ENCODE measurements around the gene MR1.
A peak's percentile ranks its signal among the peaks of the same experiment; 100 is the strongest.
"Not testable (repeated sequence)": the region's sequence is repeated elsewhere in the genome, so short reads cannot be mapped to it uniquely, and the experiment has no call there.

Gene MR1

DNA sequence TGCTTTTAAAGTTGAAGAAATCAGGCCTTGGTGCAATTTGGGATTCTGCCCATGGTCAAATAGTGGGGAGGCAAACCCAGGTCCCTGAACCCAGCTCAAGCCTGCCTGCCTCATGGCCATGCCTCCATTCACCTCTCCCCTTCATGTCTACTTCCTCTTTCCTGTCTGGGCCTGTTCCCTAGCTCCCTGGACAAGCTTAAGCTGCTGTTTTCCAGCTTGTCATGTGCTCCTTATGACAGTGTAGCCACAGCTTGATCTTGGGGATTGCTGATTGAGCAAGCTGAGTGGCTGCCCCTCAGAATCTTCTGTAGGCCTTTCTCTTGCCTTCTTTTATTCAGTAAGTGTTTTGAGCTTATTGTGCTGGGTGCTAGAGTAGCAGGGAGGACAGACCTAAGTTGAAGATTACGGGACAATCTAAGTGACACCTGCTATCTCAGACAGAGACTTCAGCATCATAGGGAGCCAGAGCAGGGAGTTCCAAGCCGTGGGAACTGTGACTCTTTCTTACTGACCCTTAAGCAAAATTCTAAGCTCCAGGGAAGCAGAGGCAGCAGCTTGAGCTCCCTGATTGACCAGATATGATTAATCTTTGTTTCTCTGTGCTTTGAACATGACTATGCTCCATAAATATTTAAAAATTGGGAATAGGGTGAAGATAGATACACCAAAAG lies 520 bp upstream of the MR1 start:
- no peaks in the 10 kb centered on the region for H3K9me3 ChIP-seq (ENCODE audit: control insufficient read depth, low read length)
- peak; percentile 62 for DNase-seq (ENCODE audit: low read depth)
- no peaks in the 10 kb centered on the region for H3K27me3 ChIP-seq (replicated peaks; ENCODE audit: control insufficient read depth, insufficient read depth, low read length)
- H3K36me3 ChIP-seq (ENCODE audit: control insufficient read depth, insufficient read depth, low read length, severe bottlenecking) = no peaks in the 10 kb centered on the region
- H3K4me3 ChIP-seq (ENCODE audit: low read length) = peak overlapping the region; percentile 87
- peaks cover 23% of the 10 kb centered on the region for H3K4me1 ChIP-seq (ENCODE audit: control insufficient read depth, insufficient read depth, low read length)
- peak overlapping the region; percentile 87 for H3K9ac ChIP-seq (ENCODE audit: low read length)

DNA sequence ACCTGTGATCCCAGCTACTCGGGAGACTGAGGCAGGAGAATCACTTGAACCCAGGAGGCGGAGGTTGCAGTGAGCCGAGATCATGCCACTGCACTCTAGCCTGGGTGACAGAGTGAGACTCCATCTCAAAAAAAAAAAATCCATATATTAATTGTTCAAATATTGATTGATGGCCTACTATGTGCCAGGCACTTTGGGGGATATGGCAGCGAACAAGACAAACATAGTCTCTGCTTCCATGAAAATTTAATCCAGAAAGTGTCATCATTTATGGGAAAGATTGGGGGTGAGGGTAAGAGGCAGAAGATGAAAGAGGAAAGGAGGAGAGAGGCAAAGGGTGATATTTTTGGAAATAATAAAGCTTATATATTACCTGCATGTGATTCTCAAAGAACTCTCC lies 1.4 kb downstream of the MR1 start:
- H3K27me3 ChIP-seq (replicated peaks; ENCODE audit: control insufficient read depth, insufficient read depth, low read length); H3K36me3 ChIP-seq (ENCODE audit: control insufficient read depth, insufficient read depth, low read length, severe bottlenecking); H3K9me3 ChIP-seq (ENCODE audit: control insufficient read depth, low read length); H3K9ac ChIP-seq (ENCODE audit: low read length); DNase-seq (ENCODE audit: low read depth); H3K4me3 ChIP-seq (ENCODE audit: low read length): not testable (repeated sequence)
- H3K4me1 ChIP-seq (ENCODE audit: control insufficient read depth, insufficient read depth, low read length) = peaks cover 23% of the 10 kb centered on the region

DNA sequence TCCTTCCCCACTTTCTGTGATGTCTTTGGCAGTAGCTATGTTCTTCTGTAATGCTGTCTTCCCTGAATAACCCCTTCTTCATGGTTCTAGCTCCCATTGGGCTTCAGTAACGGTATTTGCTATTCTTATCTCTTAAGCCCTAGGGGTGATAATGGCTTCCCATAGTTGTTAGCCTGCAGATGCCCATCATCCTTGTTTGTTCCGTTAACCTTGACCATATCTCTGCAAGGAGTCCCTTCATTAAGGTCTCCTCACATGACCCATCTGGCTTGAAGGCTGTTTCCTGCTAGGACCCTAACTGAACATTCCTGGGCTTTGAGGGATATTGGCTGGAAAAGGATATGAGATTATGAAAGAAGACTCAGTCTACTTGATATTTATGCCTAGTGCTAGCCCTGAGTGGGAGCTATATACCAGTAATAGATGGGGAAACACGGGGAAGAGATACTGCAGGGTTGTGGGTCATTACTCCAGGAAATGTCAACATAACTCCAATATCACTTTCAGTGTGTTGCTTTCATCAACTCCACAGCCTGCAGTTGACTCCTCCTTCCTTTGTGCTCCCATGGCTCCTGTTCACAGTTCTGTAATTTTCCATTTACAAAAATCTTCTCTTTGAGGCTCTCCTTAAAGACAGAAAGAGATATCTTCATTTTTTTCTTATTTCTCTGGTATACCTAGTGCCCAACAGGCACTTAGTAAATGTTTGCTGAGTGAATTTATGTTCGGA lies 2.5 kb downstream of the MR1 start:
- Histone ChIP-seq H3K4me3 (ENCODE audit: low read length) (no peak overlapping the region), H3K36me3 (ENCODE audit: control insufficient read depth, insufficient read depth, low read length, severe bottlenecking) (peaks cover 2% of the 10 kb centered on the region)
- DNase-seq (ENCODE audit: low read depth) = no peak

DNA sequence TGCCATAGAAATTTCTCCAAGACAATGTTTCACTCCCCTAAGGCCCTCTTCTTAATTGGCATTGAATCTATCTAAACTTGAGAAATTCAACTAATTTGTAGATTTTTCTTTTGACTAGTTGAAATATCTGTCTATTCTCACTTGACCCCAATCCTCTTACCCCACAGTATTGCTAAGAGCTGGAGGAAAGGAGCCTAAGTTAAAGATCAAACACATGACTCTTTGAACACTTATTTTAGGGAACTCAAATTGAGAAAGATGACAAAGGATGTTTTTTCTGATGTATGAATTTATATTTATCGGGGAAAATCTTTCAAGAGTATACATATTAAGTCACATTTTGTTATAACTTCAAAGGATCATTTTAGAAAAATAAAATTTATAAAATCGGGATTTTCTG lies 3.6 kb downstream of the MR1 start:
- DNase-seq (ENCODE audit: low read depth) = no peak
- no peak overlapping the region for H3K4me3 ChIP-seq (ENCODE audit: low read length)
- peaks cover 19% of the 10 kb centered on the region for H3K4me1 ChIP-seq (ENCODE audit: control insufficient read depth, insufficient read depth, low read length)
- H3K9ac ChIP-seq (ENCODE audit: low read length) = no peak overlapping the region
- peaks cover 2% of the 10 kb centered on the region for H3K36me3 ChIP-seq (ENCODE audit: control insufficient read depth, insufficient read depth, low read length, severe bottlenecking)
- no peaks in the 10 kb centered on the region for H3K9me3 ChIP-seq (ENCODE audit: control insufficient read depth, low read length)
- H3K27me3 ChIP-seq (replicated peaks; ENCODE audit: control insufficient read depth, insufficient read depth, low read length) = no peaks in the 10 kb centered on the region

More for the DNA sequence above, 2.5 kb downstream of the MR1 start:
- Histone ChIP-seq H3K9me3 (ENCODE audit: control insufficient read depth, low read length) (no peaks in the 10 kb centered on the region), H3K27me3 (replicated peaks; ENCODE audit: control insufficient read depth, insufficient read depth, low read length) (no peaks in the 10 kb centered on the region), H3K9ac (ENCODE audit: low read length) (no peak overlapping the region), H3K4me1 (ENCODE audit: control insufficient read depth, insufficient read depth, low read length) (peaks cover 23% of the 10 kb centered on the region)

DNA sequence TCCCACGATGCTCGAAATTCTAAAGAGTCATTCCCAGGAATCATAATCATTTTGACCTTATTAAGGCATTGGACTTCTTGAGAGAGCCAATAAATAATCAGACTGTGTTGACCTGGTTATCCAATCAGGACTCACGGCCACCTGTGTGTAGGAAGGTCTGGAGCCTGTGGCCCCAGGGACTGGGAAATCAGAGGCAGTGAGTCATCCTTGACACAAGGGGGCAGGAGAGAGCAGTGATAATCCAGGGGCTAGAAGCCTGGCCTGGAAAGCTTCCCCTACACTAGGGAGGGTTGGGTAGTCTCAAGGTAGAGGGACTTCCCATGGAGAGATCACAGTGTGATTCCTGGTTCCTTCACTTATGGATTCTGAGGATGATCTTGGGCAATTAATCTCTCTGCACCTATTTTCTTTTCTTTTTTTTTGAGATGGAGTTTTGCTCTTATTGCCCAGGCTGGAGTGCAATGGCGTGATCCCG lies 4.7 kb downstream of the MR1 start:
- H3K4me1 ChIP-seq (ENCODE audit: control insufficient read depth, insufficient read depth, low read length) = peaks cover 11% of the 10 kb centered on the region
- DNase-seq (ENCODE audit: low read depth) = peak; percentile 78
- H3K27me3 ChIP-seq (replicated peaks; ENCODE audit: control insufficient read depth, insufficient read depth, low read length) = no peaks in the 10 kb centered on the region
- H3K9me3 ChIP-seq (ENCODE audit: control insufficient read depth, low read length) = no peaks in the 10 kb centered on the region
- H3K9ac ChIP-seq (ENCODE audit: low read length) = no peak overlapping the region
- peaks cover 4% of the 10 kb centered on the region for H3K36me3 ChIP-seq (ENCODE audit: control insufficient read depth, insufficient read depth, low read length, severe bottlenecking)
- H3K4me3 ChIP-seq (ENCODE audit: low read length) = no peak overlapping the region

DNA sequence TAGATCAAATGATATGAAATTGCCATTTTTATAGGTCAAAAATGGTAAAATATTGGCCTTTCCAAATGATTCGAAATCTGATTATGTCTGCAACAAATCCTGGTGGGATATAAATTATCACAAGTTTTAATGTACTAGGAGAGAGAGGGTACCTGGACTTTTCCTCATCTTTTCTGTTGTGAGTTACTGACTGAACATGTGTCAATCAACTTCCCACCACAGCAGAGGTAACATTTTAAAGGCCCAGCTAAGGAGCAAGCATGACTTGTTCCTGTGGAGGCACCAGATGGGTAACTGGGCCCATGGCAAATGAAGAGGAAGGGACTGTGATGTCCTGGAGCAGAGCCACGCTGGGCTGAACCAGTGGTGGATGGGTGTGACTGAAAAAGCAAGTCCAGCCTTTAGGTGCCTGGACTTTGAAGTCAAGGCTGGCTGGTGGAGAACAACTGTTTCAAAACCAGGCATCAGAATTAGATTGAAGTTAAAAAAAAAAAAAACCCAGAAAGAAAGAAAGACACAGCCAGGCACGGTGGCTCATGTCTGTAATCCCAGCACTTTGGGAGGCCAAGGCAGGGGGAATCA lies 6.6 kb downstream of the MR1 start:
- no peak overlapping the region for H3K9ac ChIP-seq (ENCODE audit: low read length)
- H3K4me1 ChIP-seq (ENCODE audit: control insufficient read depth, insufficient read depth, low read length) = peaks cover 2% of the 10 kb centered on the region
- H3K36me3 ChIP-seq (ENCODE audit: control insufficient read depth, insufficient read depth, low read length, severe bottlenecking) = peaks cover 6% of the 10 kb centered on the region
- H3K27me3 ChIP-seq (replicated peaks; ENCODE audit: control insufficient read depth, insufficient read depth, low read length) = no peaks in the 10 kb centered on the region
- DNase-seq (ENCODE audit: low read depth) = no peak
- no peaks in the 10 kb centered on the region for H3K9me3 ChIP-seq (ENCODE audit: control insufficient read depth, low read length)
- H3K4me3 ChIP-seq (ENCODE audit: low read length) = no peak overlapping the region

DNA sequence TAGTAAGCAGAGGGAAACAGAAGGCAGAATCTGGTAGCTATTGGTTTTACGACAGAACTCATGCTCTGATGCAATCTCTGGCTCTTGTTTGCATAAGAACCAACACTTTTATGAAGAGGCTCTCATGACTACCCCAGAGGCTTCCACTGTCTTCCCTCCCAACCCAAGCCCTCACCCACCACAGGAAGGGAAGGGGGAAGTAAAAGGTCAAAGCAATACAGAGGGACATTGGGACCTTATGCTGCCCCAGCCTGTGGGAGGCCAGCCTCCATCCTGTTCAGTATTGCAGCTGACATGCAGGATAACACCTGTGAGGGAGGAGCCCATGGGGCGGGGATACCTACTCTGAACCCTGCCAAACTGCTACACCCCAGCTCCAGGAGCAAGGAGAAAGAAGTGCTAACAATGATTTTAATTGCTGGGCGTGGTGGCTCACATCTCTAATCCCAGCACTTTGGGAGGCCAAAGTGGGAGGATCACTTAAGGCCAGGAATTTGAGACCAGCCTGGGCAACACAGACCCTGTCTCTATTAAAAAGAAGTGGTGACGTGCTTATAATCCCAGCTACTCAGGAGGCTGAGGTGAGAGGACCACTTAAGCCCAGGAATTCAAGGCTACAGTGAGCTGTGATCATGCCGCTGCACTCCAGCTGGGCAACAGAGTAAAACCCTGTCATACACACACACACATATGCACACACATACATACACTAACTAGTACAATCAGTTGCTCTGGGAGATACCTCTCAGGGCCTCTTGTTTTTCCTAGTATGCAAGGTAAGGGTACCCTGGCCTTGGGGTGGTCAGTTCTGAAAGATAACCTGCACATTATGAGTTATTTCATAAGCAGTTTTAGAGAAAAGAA lies 9.5 kb downstream of the MR1 start:
- no peaks in the 10 kb centered on the region for H3K27me3 ChIP-seq (replicated peaks; ENCODE audit: control insufficient read depth, insufficient read depth, low read length)
- no peak overlapping the region for H3K9ac ChIP-seq (ENCODE audit: low read length)
- H3K9me3 ChIP-seq (ENCODE audit: control insufficient read depth, low read length) = no peaks in the 10 kb centered on the region
- H3K4me3 ChIP-seq (ENCODE audit: low read length) = no peak overlapping the region
- peaks cover 2% of the 10 kb centered on the region for H3K4me1 ChIP-seq (ENCODE audit: control insufficient read depth, insufficient read depth, low read length)
- H3K36me3 ChIP-seq (ENCODE audit: control insufficient read depth, insufficient read depth, low read length, severe bottlenecking) = peaks cover 9% of the 10 kb centered on the region
- DNase-seq (ENCODE audit: low read depth) = no peak

DNA sequence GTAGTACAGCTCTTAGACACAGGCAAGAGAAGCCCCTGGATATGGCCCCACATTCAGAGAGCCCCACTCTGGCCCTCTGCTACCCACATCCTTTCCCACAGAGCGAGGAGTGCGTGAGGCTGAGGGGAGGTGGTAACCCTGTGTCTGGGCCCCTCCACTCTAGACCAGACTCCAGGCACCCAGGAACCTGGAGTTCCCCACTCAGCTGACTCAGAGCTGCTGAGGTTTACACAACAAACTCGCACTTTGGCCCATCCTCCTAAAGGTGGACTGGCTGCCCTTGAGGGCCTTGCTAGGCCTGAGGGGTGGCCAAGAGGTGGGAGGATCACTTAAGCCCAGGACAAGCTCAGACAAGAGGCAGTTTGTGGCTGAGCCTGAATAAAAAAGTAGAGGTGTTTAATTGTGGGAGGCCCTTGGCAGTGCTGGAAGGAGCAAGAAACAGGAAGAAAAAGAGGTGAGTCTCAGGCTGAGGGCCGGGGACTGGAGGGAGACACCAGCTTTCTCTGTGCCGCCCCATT lies 10.7 kb downstream of the MR1 start:
- Histone ChIP-seq H3K9ac (ENCODE audit: low read length) (no peak overlapping the region), H3K4me3 (ENCODE audit: low read length) (no peak overlapping the region), H3K4me1 (ENCODE audit: control insufficient read depth, insufficient read depth, low read length) (peaks cover 2% of the 10 kb centered on the region), H3K9me3 (ENCODE audit: control insufficient read depth, low read length) (no peaks in the 10 kb centered on the region), H3K27me3 (replicated peaks; ENCODE audit: control insufficient read depth, insufficient read depth, low read length) (no peaks in the 10 kb centered on the region), H3K36me3 (ENCODE audit: control insufficient read depth, insufficient read depth, low read length, severe bottlenecking) (peaks cover 6% of the 10 kb centered on the region)
- DNase-seq (ENCODE audit: low read depth) = no peak

DNA sequence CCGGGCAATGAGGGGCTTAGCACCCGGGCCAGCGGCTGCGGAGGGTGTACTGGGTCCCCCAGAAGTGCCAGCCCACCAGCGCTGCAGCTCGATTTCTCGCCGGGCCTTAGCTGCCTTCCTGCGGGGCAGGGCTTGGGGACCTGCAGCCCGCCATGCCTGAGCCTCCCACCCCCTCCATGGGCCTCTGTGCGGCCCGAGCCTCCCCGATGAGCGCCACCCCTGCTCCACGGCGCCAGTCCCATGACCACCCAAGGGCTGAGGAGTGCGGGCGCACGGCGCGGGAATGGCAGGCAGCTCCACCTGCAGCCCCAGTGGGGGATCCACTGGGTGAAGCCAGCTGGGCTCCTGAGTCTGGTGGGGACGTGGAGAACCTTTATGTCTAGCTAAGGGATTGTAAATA lies 12.2 kb downstream of the MR1 start:
- H3K9ac ChIP-seq (ENCODE audit: low read length); H3K9me3 ChIP-seq (ENCODE audit: control insufficient read depth, low read length); H3K4me3 ChIP-seq (ENCODE audit: low read length); H3K36me3 ChIP-seq (ENCODE audit: control insufficient read depth, insufficient read depth, low read length, severe bottlenecking); H3K4me1 ChIP-seq (ENCODE audit: control insufficient read depth, insufficient read depth, low read length); H3K27me3 ChIP-seq (replicated peaks; ENCODE audit: control insufficient read depth, insufficient read depth, low read length); DNase-seq (ENCODE audit: low read depth): not testable (repeated sequence)

DNA sequence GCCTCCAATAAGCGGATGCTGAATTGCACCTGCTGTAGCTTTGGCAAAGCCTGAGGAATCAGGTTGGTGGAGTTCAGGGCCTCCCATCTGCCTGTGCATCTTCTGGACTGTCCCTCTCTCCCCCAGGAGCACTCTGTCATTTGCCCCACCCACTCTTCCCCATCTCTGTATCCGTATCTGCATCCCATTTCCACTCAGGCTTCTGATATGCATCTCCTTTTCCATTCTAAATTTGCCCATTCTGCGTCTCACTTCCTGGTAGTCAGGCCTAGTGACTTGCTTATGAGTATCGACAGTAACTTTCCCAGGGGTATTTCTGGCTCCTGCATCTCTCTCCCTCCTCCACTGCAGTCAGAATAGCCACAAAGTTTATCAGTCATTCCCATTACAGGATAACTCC lies 15.6 kb downstream of the MR1 start:
- H3K4me1 ChIP-seq (ENCODE audit: control insufficient read depth, insufficient read depth, low read length) = no peaks in the 10 kb centered on the region
- peaks cover 3% of the 10 kb centered on the region for H3K36me3 ChIP-seq (ENCODE audit: control insufficient read depth, insufficient read depth, low read length, severe bottlenecking)
- DNase-seq (ENCODE audit: low read depth) = no peak
- no peaks in the 10 kb centered on the region for H3K27me3 ChIP-seq (replicated peaks; ENCODE audit: control insufficient read depth, insufficient read depth, low read length)
- no peak overlapping the region for H3K9ac ChIP-seq (ENCODE audit: low read length)
- H3K4me3 ChIP-seq (ENCODE audit: low read length) = no peak overlapping the region
- no peaks in the 10 kb centered on the region for H3K9me3 ChIP-seq (ENCODE audit: control insufficient read depth, low read length)

DNA sequence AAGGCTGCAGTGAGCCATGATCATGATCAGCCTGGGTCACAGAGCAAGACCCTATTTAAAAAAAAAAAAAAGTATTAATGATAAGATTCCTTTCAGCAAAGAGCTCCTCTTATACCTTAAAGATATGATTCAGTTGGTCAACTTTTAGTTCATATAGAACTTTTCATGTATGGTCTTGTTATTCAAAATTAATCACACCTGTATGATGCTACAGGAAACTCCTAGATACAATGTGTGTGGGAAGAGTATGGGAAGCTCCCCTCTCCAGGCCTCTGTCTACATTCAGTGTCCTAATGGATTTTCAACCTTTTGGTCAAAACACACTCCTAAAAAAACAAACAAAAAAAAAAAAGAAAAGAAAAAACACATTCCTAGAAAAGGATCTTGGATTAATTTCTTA lies 17.1 kb downstream of the MR1 start:
- no peak for DNase-seq (ENCODE audit: low read depth)

More for the DNA sequence above, 17.1 kb downstream of the MR1 start:
- Histone ChIP-seq H3K9ac (ENCODE audit: low read length) (no peak overlapping the region), H3K9me3 (ENCODE audit: control insufficient read depth, low read length) (no peaks in the 10 kb centered on the region), H3K27me3 (replicated peaks; ENCODE audit: control insufficient read depth, insufficient read depth, low read length) (no peaks in the 10 kb centered on the region), H3K4me3 (ENCODE audit: low read length) (no peak overlapping the region), H3K36me3 (ENCODE audit: control insufficient read depth, insufficient read depth, low read length, severe bottlenecking) (peaks cover 3% of the 10 kb centered on the region), H3K4me1 (ENCODE audit: control insufficient read depth, insufficient read depth, low read length) (no peaks in the 10 kb centered on the region)

All from adipocyte (in vitro differentiated cells).